HepG2 (cell line): ENCODE measurements around the gene MYH7. TPM values are rescaled to one million over a fixed set of nuclear protein-coding genes. Genes with fewer than 3 reads are reported as not detected.

ENCODE experiments used
- ATAC-seq: fragments of 200-7000 bp; cut with Tn5 transposase; 3 replicates; pipeline ENCODE4 v1.9.1; 2020; ENCODE audit warnings: mild to moderate bottlenecking, moderate library complexity
- BruUV-seq: library from RNA; stranded (reverse); fragments of 400-500 nt; replicated peaks from 2 replicates; lab custom pipeline; 2021; lab: Mats Ljungman, UMichigan
- CTCF ChIA-PET: fragments of 300-600 bp; formaldehyde crosslinking; extraction: SDS; loops from one replicate; lab custom pipeline; 2021; ENCODE audit warnings: low total read pairs, inconsistent platforms, low intra/inter-chr PET ratio; lab: Yijun Ruan, JAX
- POLR2A ChIA-PET: fragments of 350-600 bp; sonication (Branson Sonifier 250); formaldehyde crosslinking; loops from one replicate; lab custom pipeline; 2020; ENCODE audit warnings: antibody characterized with exemption, inconsistent platforms; lab: Yijun Ruan, JAX
- DNase-seq: peaks from one replicate; pipeline ENCODE4 v3.0.0-alpha.2; 2015; ENCODE audit warnings: low spot score
- FAIRE-seq: peaks from 3 replicates; lab custom pipeline; 2011; peaks lifted over from hg19 to GRCh38; lab: Jason Lieb, UNC
- H2AFZ ChIP-seq: one replicate; pipeline ENCODE4 v1.6.1; 2011; ENCODE audit warnings: low read length, inconsistent platforms
- H3K27ac ChIP-seq: fragments of 300-600 bp; 3 replicates; pipeline ENCODE4 v1.8.0; 2011; ENCODE audit warnings: mixed run types, mild to moderate bottlenecking, mixed read lengths, low read length, inconsistent platforms; ENCODE audit not compliant: insufficient read depth; ENCODE audit errors: extremely low read length
- H3K27me3 ChIP-seq, 2 experiments: fragments of 200-600 bp in 1 of 2; 2 replicates in 1 of 2; 3 replicates in 1 of 2; pipeline versions ENCODE4 v1.6.0 to v1.8.0; 2011; ENCODE audit warnings: low read length in 2 of 2, mild to moderate bottlenecking in 2 of 2, moderate library complexity in 2 of 2, inconsistent platforms in 1 of 2; ENCODE audit not compliant: insufficient read depth in 2 of 2, control insufficient read depth in 1 of 2
- H3K36me3 ChIP-seq, 2 experiments: fragments of 200-600 bp in 1 of 2; replicated peaks in 1 of 2; 2 replicates in 1 of 2; 3 replicates in 1 of 2; pipeline versions ENCODE4 v1.5.1 to v1.8.0; 2011; ENCODE audit warnings: low read length in 2 of 2, inconsistent platforms in 1 of 2; ENCODE audit not compliant: insufficient read depth in 2 of 2, control insufficient read depth in 1 of 2
- H3K4me1 ChIP-seq: 2 replicates; pipeline ENCODE4 v1.5.1; 2012; ENCODE audit warnings: low read length, inconsistent platforms; ENCODE audit not compliant: insufficient read depth
- H3K4me2 ChIP-seq: 2 replicates; pipeline ENCODE4 v1.6.0; 2011; ENCODE audit warnings: low read depth, low read length, inconsistent platforms
- H3K4me3 ChIP-seq, 3 experiments: fragments of 200-600 bp in 1 of 3; sonication (generic), shearing (Covaris generic) in 1 of 3; replicated peaks in 1 of 3; 2 replicates each; pipeline ENCODE4 v1.5.1; 2011 to 2016; ENCODE audit warnings: low read length in 3 of 3, inconsistent platforms in 2 of 3, low read depth in 2 of 3, mild to moderate bottlenecking in 2 of 3, control low read depth in 1 of 3, mixed read lengths in 1 of 3; ENCODE audit not compliant: insufficient read depth in 1 of 3
- H3K79me2 ChIP-seq: one replicate; pipeline ENCODE4 v1.6.1; 2011; ENCODE audit warnings: low read length, inconsistent platforms; ENCODE audit not compliant: insufficient read depth
- H3K9ac ChIP-seq: 2 replicates; pipeline ENCODE4 v1.6.0; 2011; ENCODE audit warnings: mild to moderate bottlenecking, low read depth, low read length, inconsistent platforms; ENCODE audit not compliant: insufficient read depth
- H3K9me3 ChIP-seq: 2 replicates; pipeline ENCODE4 v1.5.1; 2012; ENCODE audit warnings: mild to moderate bottlenecking, low read length
- H4K20me1 ChIP-seq: 2 replicates; pipeline ENCODE4 v1.6.0; 2011; ENCODE audit warnings: inconsistent platforms, mild to moderate bottlenecking, low read length, moderate library complexity; ENCODE audit not compliant: insufficient read depth
- E2F1 ChIP-seq: sonication (generic); formaldehyde crosslinking; IDR thresholded peaks from 2 replicates; pipeline ENCODE4 v1.5.0; 2020; ENCODE audit warnings: missing genetic modification reagents
- FOSL2 ChIP-seq: sonication (generic); formaldehyde crosslinking; IDR thresholded peaks from 2 replicates; pipeline ENCODE4 v1.4.0; 2020; ENCODE audit warnings: missing genetic modification reagents
- RXRB ChIP-seq: IDR thresholded peaks from 2 replicates; pipeline ENCODE4 v1.6.1; 2016; ENCODE audit warnings: borderline replicate concordance, missing genetic modification reagents, missing compliant biosample characterization
- TIGD3 ChIP-seq: sonication (generic); formaldehyde crosslinking; IDR thresholded peaks from 2 replicates; pipeline ENCODE4 v1.5.1; 2020; ENCODE audit warnings: mild to moderate bottlenecking, missing genetic modification reagents, borderline replicate concordance
- YY1 ChIP-seq: IDR thresholded peaks from 2 replicates; pipeline ENCODE4 v1.6.1; 2011; ENCODE audit warnings: low read length, low read depth, moderate library complexity, mild to moderate bottlenecking; ENCODE audit not compliant: insufficient read depth, insufficient replicate concordance
- ZNF318 ChIP-seq: sonication (generic); formaldehyde crosslinking; IDR thresholded peaks from 2 replicates; pipeline ENCODE4 v1.4.0; 2020; ENCODE audit warnings: mild to moderate bottlenecking, missing genetic modification reagents
- ZNF543 ChIP-seq: sonication (generic); formaldehyde crosslinking; IDR thresholded peaks from 2 replicates; pipeline ENCODE4 v1.4.0; 2020; ENCODE audit warnings: mild to moderate bottlenecking, missing genetic modification reagents
- ZNF792 ChIP-seq: IDR thresholded peaks from 2 replicates; pipeline ENCODE4 v1.6.1; 2016
- WGBS: methylation state at CpG from one replicate; pipeline ENCODE4 v1.1.6; 2017; ENCODE audit warnings: low lambda C conversion rate; 5-methylcytosine and 5-hydroxymethylcytosine counted together
- in situ Hi-C: cut with HindIII; loops from 2 replicates; pipeline ENCODE4 v1.10.0; 2017; ENCODE audit warnings: low pct_unique_long_range_greater_than_20kb; ENCODE audit not compliant: extremely low pct_ligation_motif_present
- intact Hi-C: fragments of 100-400 bp; cut with micrococcal nuclease; formaldehyde crosslinking; loops from one replicate; pipeline ENCODE4 v1.10.0; 2022; ENCODE audit not compliant: unreplicated experiment
- polyA plus RNA-seq, 8 experiments: library from polyadenylated mRNA; depleted of rRNA in 3 of 8; stranded (reverse) in 7 of 8; unstranded in 1 of 8; fragments of >200 nt; fragmentation: Illumina TruSeq in 4 of 8; extraction: Trizol in 4 of 8; gene quantifications; 2 replicates each; pipeline versions ENCODE4 v1.2.1 to v1.2.3, GENCODE V29; 2011 to 2016; ENCODE audit warnings: low read depth in 4 of 8, missing spikeins in 1 of 8, mixed read lengths in 1 of 8; ENCODE audit not compliant: insufficient read depth in 1 of 8
- total RNA-seq, 5 experiments: library from RNA; depleted of rRNA; stranded (reverse); fragments of >200 nt; fragmentation: Illumina TruSeq; extraction: Trizol; gene quantifications; 2 replicates each; pipeline ENCODE4 v1.2.3, GENCODE V29; 2016; ENCODE audit warnings: low read depth in 1 of 5

The MYH7 gene
- total and polyA plus RNA-seq, 2 of the 13 experiments (the other 11 are each of a cell fraction or from before 2014, with no cell fraction given), result 0.04 TPM; not detected in 1

- TF ChIP-seq E2F1 (CRISPR knock-in tag), result no peak
These were observed 53.2 kb downstream of the MYH7 start (continued) for GRCh38 chr14:23382276-23382675.

- POLR2A ChIA-PET, result interaction anchor here (1.4 kb wide), 1 partner anchor 55 kb away, joined by 3 read pairs; no protein-coding TSS in a partner anchor
- FAIRE-seq, result no peak
- no peak overlapping the region for H3K27ac ChIP-seq
- DNase-seq, result no peak
- no TSS peak for BruUV-seq
- no peak overlapping the region for H3K4me2 ChIP-seq
- no peaks in the 10 kb centered on the region for H3K9me3 ChIP-seq
- H3K4me3 ChIP-seq, result no peak overlapping the region
- H3K79me2 ChIP-seq, result no peaks in the 10 kb centered on the region
- no peak overlapping the region for H3K9ac ChIP-seq
- H3K4me1 ChIP-seq, result no peaks in the 10 kb centered on the region
- intact Hi-C loops, result loop anchor here (5.0 kb wide), 1 partner anchor 260 kb away; no protein-coding TSS in a partner anchor
- H2AFZ ChIP-seq, result no peak overlapping the region
- no peaks in the 10 kb centered on the region for H3K36me3 ChIP-seq
- no peaks in the 10 kb centered on the region for H4K20me1 ChIP-seq
- CTCF ChIA-PET, result interaction anchor here (1.1 to 5.9 kb wide), 3 partner anchors 54 to 116 kb away, joined by 3 to 111 read pairs (median 96); no protein-coding TSS in a partner anchor
- WGBS, result 0% methylated on average over 3 of the region's 3 CpGs
- no peak for ATAC-seq
- peaks cover 28 to 91% of the 10 kb centered on the region in 2 experiments for H3K27me3 ChIP-seq
- in situ Hi-C loops, result no loop called here
- TF ChIP-seq YY1, result no peak
- TF ChIP-seq TIGD3, result no peak
- no peak for TF ChIP-seq FOSL2 (CRISPR knock-in tag)
- TF ChIP-seq ZNF792, result no peak
- TF ChIP-seq RXRB, result no peak
- no peak for TF ChIP-seq ZNF318 (CRISPR knock-in tag)
- no peak for TF ChIP-seq ZNF543 (CRISPR knock-in tag)
These were observed 53.6 kb downstream of the MYH7 start for GRCh38 chr14:23381871-23382270.
